ENCODE measurements around the gene CELF2.

CELF2 gene

DNA sequence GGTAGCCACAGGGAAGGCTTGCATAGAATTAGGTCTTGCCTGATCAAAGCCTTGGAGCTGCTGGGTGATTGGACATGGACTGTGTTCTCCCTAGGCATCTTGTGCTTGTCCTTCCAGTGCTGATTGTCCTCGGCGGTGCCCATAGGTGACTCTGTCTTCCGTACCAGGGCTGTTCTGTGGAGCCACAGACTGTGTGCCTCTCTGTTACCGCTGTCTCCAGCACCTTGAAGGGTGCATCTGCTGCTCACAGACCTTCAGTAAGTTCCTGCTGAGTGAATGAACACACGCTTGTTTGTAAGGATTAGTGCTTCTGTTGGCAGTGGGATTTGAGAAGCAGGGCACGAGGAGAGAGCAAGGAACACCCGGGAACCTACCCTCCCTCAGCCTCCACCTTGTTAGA lies 116.7 kb downstream of the CELF2 start:
- TF ChIP-seq, protein P1, sequence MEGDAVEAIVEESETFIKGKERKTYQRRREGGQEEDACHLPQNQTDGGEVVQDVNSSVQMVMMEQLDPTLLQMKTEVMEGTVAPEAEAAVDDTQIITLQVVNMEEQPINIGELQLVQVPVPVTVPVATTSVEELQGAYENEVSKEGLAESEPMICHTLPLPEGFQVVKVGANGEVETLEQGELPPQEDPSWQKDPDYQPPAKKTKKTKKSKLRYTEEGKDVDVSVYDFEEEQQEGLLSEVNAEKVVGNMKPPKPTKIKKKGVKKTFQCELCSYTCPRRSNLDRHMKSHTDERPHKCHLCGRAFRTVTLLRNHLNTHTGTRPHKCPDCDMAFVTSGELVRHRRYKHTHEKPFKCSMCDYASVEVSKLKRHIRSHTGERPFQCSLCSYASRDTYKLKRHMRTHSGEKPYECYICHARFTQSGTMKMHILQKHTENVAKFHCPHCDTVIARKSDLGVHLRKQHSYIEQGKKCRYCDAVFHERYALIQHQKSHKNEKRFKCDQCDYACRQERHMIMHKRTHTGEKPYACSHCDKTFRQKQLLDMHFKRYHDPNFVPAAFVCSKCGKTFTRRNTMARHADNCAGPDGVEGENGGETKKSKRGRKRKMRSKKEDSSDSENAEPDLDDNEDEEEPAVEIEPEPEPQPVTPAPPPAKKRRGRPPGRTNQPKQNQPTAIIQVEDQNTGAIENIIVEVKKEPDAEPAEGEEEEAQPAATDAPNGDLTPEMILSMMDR (IDR thresholded peaks at IDR 0.05; ENCODE audit: control extremely low read depth, extremely low read depth, low read depth, missing control alignments), result no peak
- no peak for DNase-seq (ENCODE audit: extremely low spot score)
- ChIA-PET POLR2A (no interaction called here), CTCF (no interaction called here)

DNA sequence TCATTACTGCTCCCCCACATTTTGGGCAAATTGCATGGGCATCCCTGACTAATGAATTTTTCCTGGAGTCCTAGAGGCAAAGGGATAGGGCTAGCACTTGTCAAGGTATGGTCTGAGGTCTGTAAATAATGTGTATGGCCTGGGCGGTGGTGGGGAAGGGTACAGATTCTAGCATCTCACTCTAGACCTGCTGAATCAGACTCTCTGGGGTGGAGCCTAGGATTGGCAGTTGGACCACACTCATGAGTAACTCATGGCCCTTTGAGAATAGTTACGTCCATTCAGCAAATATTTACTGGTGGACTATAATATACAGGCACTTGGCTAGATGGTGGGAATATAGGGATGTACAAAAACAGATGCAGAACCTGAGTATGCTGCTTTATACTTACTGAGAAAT lies 118.0 kb downstream of the CELF2 start:
- TF ChIP-seq, protein P1 (IDR thresholded peaks at IDR 0.05; ENCODE audit: control extremely low read depth, extremely low read depth, low read depth, missing control alignments), result no peak
- ChIA-PET POLR2A (no interaction called here), CTCF (interaction anchor here (0.8 kb wide), 1 partner anchor 11 kb away, joined by 3 read pairs; no protein-coding TSS in a partner anchor)
- no peak for DNase-seq (ENCODE audit: extremely low spot score)

DNA sequence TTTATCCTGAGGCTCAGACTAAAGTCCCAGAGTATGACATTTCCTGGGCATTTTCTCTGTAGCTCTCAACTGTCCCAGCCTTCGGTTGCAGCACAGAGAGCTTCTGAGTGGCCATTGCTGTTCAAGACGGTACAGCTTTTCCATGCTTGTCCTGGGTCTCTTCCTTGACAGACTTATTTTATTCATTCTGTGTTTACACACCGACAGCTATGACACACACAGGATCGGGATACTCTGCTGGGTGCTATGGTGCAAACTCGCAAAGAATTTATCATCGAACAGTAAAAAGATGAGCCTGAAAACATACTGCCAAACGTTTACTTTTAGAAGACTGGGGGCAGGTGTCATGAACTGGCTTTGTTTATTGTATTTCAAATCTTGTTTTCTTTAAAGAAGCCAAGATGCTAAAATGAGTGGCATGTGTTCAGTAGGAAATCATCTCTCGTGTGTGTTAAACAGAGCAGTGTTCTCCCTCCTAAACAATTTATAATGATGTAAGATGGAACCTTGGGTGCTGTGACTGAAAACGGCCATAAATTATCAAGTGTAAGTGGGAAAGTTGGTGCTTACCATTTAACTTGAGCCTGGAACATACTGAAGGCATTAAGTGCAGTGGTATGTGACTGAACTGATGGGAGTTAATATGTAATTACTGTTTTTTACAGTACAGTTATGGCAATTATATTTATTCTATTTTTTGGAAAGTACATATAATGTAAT lies 120.8 kb downstream of the CELF2 start:
- ChIA-PET CTCF (interaction anchor here (1.0 kb wide), 1 partner anchor 9 kb away, joined by 3 read pairs; no protein-coding TSS in a partner anchor), POLR2A (no interaction called here)
- no peak for DNase-seq (ENCODE audit: extremely low spot score)

DNA sequence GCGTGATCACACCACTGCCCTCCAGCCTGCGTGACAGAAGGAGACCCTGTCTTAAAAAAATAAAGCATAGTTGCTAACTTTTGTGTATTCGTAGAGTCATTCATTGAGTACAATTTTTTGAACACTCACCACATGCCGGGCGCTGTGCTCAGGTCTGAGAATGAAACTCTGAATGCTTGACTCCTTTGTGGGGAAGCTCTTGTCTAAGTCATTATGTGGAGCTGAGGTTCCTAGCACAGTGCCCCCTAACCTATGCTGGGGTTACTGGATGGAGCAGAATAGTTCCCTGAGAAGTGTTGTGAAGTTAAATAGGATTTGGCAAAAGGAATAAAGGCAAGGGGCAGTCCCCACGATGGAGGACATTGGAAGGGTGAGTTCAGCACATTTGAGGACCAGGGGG lies 123.3 kb downstream of the CELF2 start:
- POLR2A ChIA-PET, result no interaction called here
- CTCF ChIA-PET, result interaction anchor here (1.0 to 1.7 kb wide), 3 partner anchors 23 to 132 kb away, joined by 3 to 4 read pairs (median 3); no protein-coding TSS in a partner anchor
- no peak for DNase-seq (ENCODE audit: extremely low spot score)
- TF ChIP-seq, protein P1 (IDR thresholded peaks at IDR 0.05; ENCODE audit: control extremely low read depth, extremely low read depth, low read depth, missing control alignments), result no peak

More for the DNA sequence above, 120.8 kb downstream of the CELF2 start:
- TF ChIP-seq, protein P1 (IDR thresholded peaks at IDR 0.05; ENCODE audit: control extremely low read depth, extremely low read depth, low read depth, missing control alignments), result no peak

DNA sequence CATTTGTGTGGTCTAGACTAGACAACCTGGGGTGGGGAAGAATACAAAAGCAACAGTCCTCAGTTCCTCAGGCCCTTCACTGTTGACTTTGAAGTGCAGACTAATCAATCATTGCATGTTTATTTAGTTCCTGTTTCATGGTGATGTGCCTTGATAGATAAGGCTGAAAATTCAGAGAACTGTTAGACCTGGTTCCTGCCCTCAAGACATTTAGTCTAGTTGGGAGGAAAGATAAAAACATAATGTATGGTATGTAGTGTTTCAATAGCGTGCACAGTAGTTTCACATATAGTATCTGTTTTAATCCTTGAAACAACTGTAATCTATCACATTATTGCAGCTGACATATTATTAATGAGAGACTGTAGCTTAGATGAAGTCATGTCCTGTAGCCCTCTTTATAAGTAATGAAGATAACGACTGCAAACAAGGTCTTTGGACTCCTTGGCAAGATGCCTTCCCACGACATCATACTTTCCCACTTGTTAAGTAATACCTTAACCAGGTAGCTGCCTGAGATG lies 124.0 kb downstream of the CELF2 start:
- no peak for DNase-seq (ENCODE audit: extremely low spot score)
- CTCF ChIA-PET, result interaction anchor here (1.0 to 1.7 kb wide), 3 partner anchors 22 to 131 kb away, joined by 3 to 4 read pairs (median 3); no protein-coding TSS in a partner anchor
- TF ChIP-seq, protein P1 (IDR thresholded peaks at IDR 0.05; ENCODE audit: control extremely low read depth, extremely low read depth, low read depth, missing control alignments), result no peak
- POLR2A ChIA-PET, result no interaction called here

DNA sequence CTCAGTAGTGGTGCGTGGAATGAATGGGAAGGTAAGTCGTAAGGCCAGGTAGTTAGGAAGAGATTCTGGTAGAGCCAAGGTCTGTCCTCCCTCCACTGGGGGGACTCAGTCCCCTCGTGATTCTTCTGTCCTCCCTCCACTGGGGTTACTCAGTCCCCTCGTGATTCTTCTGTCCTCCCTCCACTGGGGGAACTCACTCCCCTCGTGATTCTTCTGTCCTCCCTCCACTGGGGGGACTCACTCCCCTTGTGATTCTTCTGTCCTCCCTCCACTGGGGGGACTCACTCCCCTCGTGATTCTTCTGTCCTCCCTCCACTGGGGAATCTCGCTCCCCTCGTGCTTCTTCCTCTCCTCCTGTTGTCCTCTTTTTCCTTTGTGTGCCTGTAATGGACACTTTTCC lies 125.1 kb downstream of the CELF2 start:
- ChIA-PET POLR2A (no interaction called here), CTCF (no interaction called here)
- no peak for DNase-seq (ENCODE audit: extremely low spot score)
- TF ChIP-seq, protein P1 (IDR thresholded peaks at IDR 0.05; ENCODE audit: control extremely low read depth, extremely low read depth, low read depth, missing control alignments), result peak; percentile 15

Data from GM10248 (cell line).